Measurements from ENCODE around the gene DAND5.

DAND5 gene

GRCh38 chr19:12994701-12995595 lies 25.6 kb downstream of the DAND5 start, which contains the start of gene NFIX:
TSS of gene NFIX (plus strand) at chr19:12995475. CDS start at chr19:12995838, 363 bp downstream.
- peak; percentile 37 for DNase-seq (ENCODE audit: low spot score)

- no peak for DNase-seq (ENCODE audit: low spot score)
Measured at GRCh38 chr19:12995596-12996405, 26.4 kb downstream of the DAND5 start.

GRCh38 chr19:12996406-12997094 lies 27.2 kb downstream of the DAND5 start:
- DNase-seq (ENCODE audit: low spot score): no peak

- DNase-seq (ENCODE audit: low spot score): no peak
Measured at GRCh38 chr19:12997179-12997966, 28.0 kb downstream of the DAND5 start.

GRCh38 chr19:12997967-12998940 lies 28.9 kb downstream of the DAND5 start:
- no peak for DNase-seq (ENCODE audit: low spot score)

- no peak for DNase-seq (ENCODE audit: low spot score)
Measured at GRCh38 chr19:13001166-13001501, 31.8 kb downstream of the DAND5 start.

- DNase-seq (ENCODE audit: low spot score): no peak
Measured at GRCh38 chr19:13001502-13002165, 32.3 kb downstream of the DAND5 start.

- DNase-seq (ENCODE audit: low spot score): no peak
Measured at GRCh38 chr19:13002166-13002898, 33.0 kb downstream of the DAND5 start.

- no peak for DNase-seq (ENCODE audit: low spot score)
Measured at GRCh38 chr19:13003081-13003480, 33.7 kb downstream of the DAND5 start.

GRCh38 chr19:13004273-13004672 lies 34.9 kb downstream of the DAND5 start:
- no peak for DNase-seq (ENCODE audit: low spot score)

- DNase-seq (ENCODE audit: low spot score): no peak
Measured at GRCh38 chr19:13005253-13005652, 35.9 kb downstream of the DAND5 start.

- DNase-seq (ENCODE audit: low spot score): no peak
Measured at GRCh38 chr19:13005861-13006370, 36.5 kb downstream of the DAND5 start.

GRCh38 chr19:13006431-13007281 lies 37.3 kb downstream of the DAND5 start:
- DNase-seq (ENCODE audit: low spot score): no peak

GRCh38 chr19:13007292-13008045 lies 38.1 kb downstream of the DAND5 start:
- no peak for DNase-seq (ENCODE audit: low spot score)

GRCh38 chr19:13008926-13009787 lies 39.8 kb downstream of the DAND5 start:
- DNase-seq (ENCODE audit: low spot score): no peak

Measured in CD4-positive, alpha-beta T cell treated with Interleukin-6 at 100 ng/mL for 8 hours (primary cell).